ENCODE results near the gene PIK3CB.
"Not testable (repeated sequence)": the region's sequence is repeated elsewhere in the genome, so short reads cannot be mapped to it uniquely, and the experiment has no call there.

The PIK3CB gene

GRCh38 chr3:138812806-138813205 is 21.9 kb downstream of the PIK3CB start:
- no peak for TF ChIP-seq CTCF (IDR thresholded peaks at IDR 0.05; ENCODE audit: extremely low read depth, missing control alignments)
- no peak for DNase-seq (ENCODE audit: low spot score)

- no peak for TF ChIP-seq CTCF (IDR thresholded peaks at IDR 0.05; ENCODE audit: extremely low read depth, missing control alignments)
- DNase-seq (ENCODE audit: low spot score): no peak
Measured at GRCh38 chr3:138809500-138810256, 25.1 kb downstream of the PIK3CB start.

GRCh38 chr3:138806376-138807080 is 28.2 kb downstream of the PIK3CB start:
- no peak for TF ChIP-seq CTCF (IDR thresholded peaks at IDR 0.05; ENCODE audit: extremely low read depth, missing control alignments)
- no peak for DNase-seq (ENCODE audit: low spot score)

- no peak for DNase-seq (ENCODE audit: low spot score)
- no peak for TF ChIP-seq CTCF (IDR thresholded peaks at IDR 0.05; ENCODE audit: extremely low read depth, missing control alignments)
Measured at GRCh38 chr3:138803006-138803653, 31.6 kb downstream of the PIK3CB start.

GRCh38 chr3:138802223-138802622 is 32.5 kb downstream of the PIK3CB start:
- DNase-seq (ENCODE audit: low spot score): not testable (repeated sequence)

- DNase-seq (ENCODE audit: low spot score): no peak
- no peak for TF ChIP-seq CTCF (IDR thresholded peaks at IDR 0.05; ENCODE audit: extremely low read depth, missing control alignments)
Measured at GRCh38 chr3:138801792-138802191, 32.9 kb downstream of the PIK3CB start.

- no peak for DNase-seq (ENCODE audit: low spot score)
- TF ChIP-seq CTCF (IDR thresholded peaks at IDR 0.05; ENCODE audit: extremely low read depth, missing control alignments): no peak
Measured at GRCh38 chr3:138800248-138800647, 34.5 kb downstream of the PIK3CB start.
